K562 (cell line): ENCODE results near the gene MDP1. TPM values are rescaled to one million over a fixed set of nuclear protein-coding genes. Genes with fewer than 3 reads are reported as not detected.

Source experiments
- CBX3 ChIP-seq, 2 experiments: IDR thresholded peaks; 1 replicate in 1 of 2; 2 replicates in 1 of 2; pipeline ENCODE4 v1.6.1; 2012; ENCODE audit warnings: inconsistent platforms in 2 of 2, low read length in 2 of 2, borderline replicate concordance in 1 of 2, control low read depth in 1 of 2
- CREB5 ChIP-seq: fragments of 250-450 bp; sonication (Bioruptor Pico); IDR thresholded peaks from 2 replicates; pipeline ENCODE4 v1.5.0; 2020; ENCODE audit warnings: mild to moderate bottlenecking
- GATAD2B ChIP-seq: fragments of 450-650 bp; IDR thresholded peaks from 2 replicates; pipeline ENCODE4 v1.6.1; 2017; ENCODE audit warnings: mild to moderate bottlenecking, borderline replicate concordance
- HMGN3 ChIP-seq: IDR thresholded peaks from 2 replicates; pipeline ENCODE4 v1.6.1; 2011; ENCODE audit warnings: borderline replicate concordance, low read depth, mild to moderate bottlenecking, mixed read lengths, low read length; ENCODE audit not compliant: insufficient read length; ENCODE audit errors: extremely low read depth
- MAFK ChIP-seq: IDR thresholded peaks from 2 replicates; pipeline ENCODE4 v1.6.1; 2011; ENCODE audit warnings: low read length, improper control_type of control experiment
- NCOR1 ChIP-seq: fragments of 450-650 bp; IDR thresholded peaks from 2 replicates; pipeline ENCODE4 v1.6.1; 2016; ENCODE audit warnings: mild to moderate bottlenecking, moderate library complexity
- PML ChIP-seq: IDR thresholded peaks from 2 replicates; pipeline ENCODE4 v1.6.1; 2012; ENCODE audit warnings: low read length, inconsistent platforms
- SUPT5H ChIP-seq: fragments of 450-650 bp; IDR thresholded peaks from 2 replicates; pipeline ENCODE4 v1.6.1; 2016
- ZBTB34 ChIP-seq: fragments of 250-450 bp; sonication (Bioruptor Pico); IDR thresholded peaks from 2 replicates; pipeline ENCODE4 v1.8.0; 2021; ENCODE audit warnings: mild to moderate bottlenecking, moderate library complexity
- ZFX ChIP-seq: sonication (generic); formaldehyde crosslinking; IDR thresholded peaks from 2 replicates; pipeline ENCODE4 v1.8.0; 2022; ENCODE audit warnings: mild to moderate bottlenecking, missing genetic modification reagents, moderate library complexity
- ZMIZ1 ChIP-seq, 2 experiments: fragments of 150-350 bp in 1 of 2; IDR thresholded peaks; 2 replicates each; pipeline ENCODE4 v1.6.1; 2012 to 2016; ENCODE audit warnings: low read depth in 2 of 2, low read length in 2 of 2, mild to moderate bottlenecking in 1 of 2, moderate library complexity in 1 of 2
- ZNF224 ChIP-seq: sonication (generic); formaldehyde crosslinking; IDR thresholded peaks from 2 replicates; pipeline ENCODE4 v1.8.0; 2022; ENCODE audit warnings: mild to moderate bottlenecking, missing genetic modification reagents
- ZNF717 ChIP-seq: fragments of 250-450 bp; sonication (Bioruptor Pico); IDR thresholded peaks from 2 replicates; pipeline ENCODE4 v1.5.0; 2021
- polyA plus RNA-seq, 8 experiments: library from polyadenylated mRNA; depleted of rRNA in 4 of 8; stranded (reverse) in 5 of 8; unstranded in 3 of 8; fragments of >200 nt; fragmentation: Nextera tagmentation in 2 of 8; fragmentation: Illumina TruSeq in 1 of 8; extraction: Ambion mirVana in 2 of 8; extraction: Trizol in 1 of 8; gene quantifications; 2 replicates each; pipeline versions ENCODE4 v1.2.1 to v1.2.3, GENCODE V29; 2011 to 2014; ENCODE audit warnings: inconsistent platforms in 1 of 8, missing spikeins in 1 of 8
- total RNA-seq, 7 experiments: library from RNA; depleted of rRNA in 6 of 7; stranded (reverse); fragments of >200 nt in 6 of 7; fragmentation: Illumina TruSeq in 2 of 7; extraction: Trizol in 2 of 7; gene quantifications; 2 replicates each; pipeline versions ENCODE4 v1.2.1 to v1.2.3, GENCODE V29; 2011 to 2021; ENCODE audit warnings: low replicate concordance in 1 of 7
- TF ChIP-seq, protein P1 (sequence below): fragments of 250-450 bp; sonication (Bioruptor Pico); IDR thresholded peaks from 2 replicates; pipeline ENCODE4 v1.8.0; 2021; ENCODE audit warnings: moderate library complexity, mild to moderate bottlenecking, inconsistent platforms
- TF ChIP-seq, protein P2 (sequence below): sonication (generic); formaldehyde crosslinking; IDR thresholded peaks from 2 replicates; pipeline ENCODE4 v1.8.0; 2023; ENCODE audit warnings: missing genetic modification reagents, mild to moderate bottlenecking, borderline replicate concordance

Gene MDP1
- total and polyA plus RNA-seq, 9 of the 15 experiments (the other 6 are each of a cell fraction or from before 2014, with no cell fraction given) = 2.7 to 29.6 (median 11.0) TPM

- TF ChIP-seq ZMIZ1 (IDR thresholded peaks at IDR 0.05; ENCODE audit: low read depth in 2 of 2, low read length in 2 of 2) (no peak), CREB5 (CRISPR knock-in tag) (no peak), NCOR1 (no peak), GATAD2B (no peak), ZFX (CRISPR knock-in tag) (peak; percentile 95), PML (peak; percentile 18; the same call in 1 of the 2 replicates), ZNF717 (no peak), MAFK (no peak), ZBTB34 (CRISPR knock-in tag) (no peak), ZNF224 (CRISPR knock-in tag) (no peak), HMGN3 (peak; percentile 23), CBX3 (IDR thresholded peaks at IDR 0.05; ENCODE audit: borderline replicate concordance in 1 of 2, low read length in 2 of 2) (peak in 1 of 2 experiments; percentile 80; a peak in 1 of 3 replicates), SUPT5H (peak; percentile 70)
- TF ChIP-seq, protein P1, sequence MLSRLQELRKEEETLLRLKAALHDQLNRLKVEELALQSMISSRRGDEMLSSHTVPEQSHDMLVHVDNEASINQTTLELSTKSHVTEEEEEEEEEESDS (CRISPR knock-in tag) = no peak
- TF ChIP-seq, protein P2, sequence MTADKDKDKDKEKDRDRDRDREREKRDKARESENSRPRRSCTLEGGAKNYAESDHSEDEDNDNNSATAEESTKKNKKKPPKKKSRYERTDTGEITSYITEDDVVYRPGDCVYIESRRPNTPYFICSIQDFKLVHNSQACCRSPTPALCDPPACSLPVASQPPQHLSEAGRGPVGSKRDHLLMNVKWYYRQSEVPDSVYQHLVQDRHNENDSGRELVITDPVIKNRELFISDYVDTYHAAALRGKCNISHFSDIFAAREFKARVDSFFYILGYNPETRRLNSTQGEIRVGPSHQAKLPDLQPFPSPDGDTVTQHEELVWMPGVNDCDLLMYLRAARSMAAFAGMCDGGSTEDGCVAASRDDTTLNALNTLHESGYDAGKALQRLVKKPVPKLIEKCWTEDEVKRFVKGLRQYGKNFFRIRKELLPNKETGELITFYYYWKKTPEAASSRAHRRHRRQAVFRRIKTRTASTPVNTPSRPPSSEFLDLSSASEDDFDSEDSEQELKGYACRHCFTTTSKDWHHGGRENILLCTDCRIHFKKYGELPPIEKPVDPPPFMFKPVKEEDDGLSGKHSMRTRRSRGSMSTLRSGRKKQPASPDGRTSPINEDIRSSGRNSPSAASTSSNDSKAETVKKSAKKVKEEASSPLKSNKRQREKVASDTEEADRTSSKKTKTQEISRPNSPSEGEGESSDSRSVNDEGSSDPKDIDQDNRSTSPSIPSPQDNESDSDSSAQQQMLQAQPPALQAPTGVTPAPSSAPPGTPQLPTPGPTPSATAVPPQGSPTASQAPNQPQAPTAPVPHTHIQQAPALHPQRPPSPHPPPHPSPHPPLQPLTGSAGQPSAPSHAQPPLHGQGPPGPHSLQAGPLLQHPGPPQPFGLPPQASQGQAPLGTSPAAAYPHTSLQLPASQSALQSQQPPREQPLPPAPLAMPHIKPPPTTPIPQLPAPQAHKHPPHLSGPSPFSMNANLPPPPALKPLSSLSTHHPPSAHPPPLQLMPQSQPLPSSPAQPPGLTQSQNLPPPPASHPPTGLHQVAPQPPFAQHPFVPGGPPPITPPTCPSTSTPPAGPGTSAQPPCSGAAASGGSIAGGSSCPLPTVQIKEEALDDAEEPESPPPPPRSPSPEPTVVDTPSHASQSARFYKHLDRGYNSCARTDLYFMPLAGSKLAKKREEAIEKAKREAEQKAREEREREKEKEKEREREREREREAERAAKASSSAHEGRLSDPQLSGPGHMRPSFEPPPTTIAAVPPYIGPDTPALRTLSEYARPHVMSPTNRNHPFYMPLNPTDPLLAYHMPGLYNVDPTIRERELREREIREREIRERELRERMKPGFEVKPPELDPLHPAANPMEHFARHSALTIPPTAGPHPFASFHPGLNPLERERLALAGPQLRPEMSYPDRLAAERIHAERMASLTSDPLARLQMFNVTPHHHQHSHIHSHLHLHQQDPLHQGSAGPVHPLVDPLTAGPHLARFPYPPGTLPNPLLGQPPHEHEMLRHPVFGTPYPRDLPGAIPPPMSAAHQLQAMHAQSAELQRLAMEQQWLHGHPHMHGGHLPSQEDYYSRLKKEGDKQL = 0 out of 2 replicates have a peak, but pooled peaks have one; percentile 43
Measured at GRCh38 chr14:24195186-24196070, 20.4 kb downstream of the MDP1 start, which contains the start of gene TM9SF1 (continued).
